Stimulated activated naive CD8-positive, alpha-beta T cell treated with anti-CD3 and anti-CD28 coated beads, Interleukin-15, Interleukin-2, amounts not matched to agents 100 ng/mL and 50 ng/mL, for 24 hours (primary cell): Measurements from ENCODE around the gene ASPDH.

Source experiments
- H3K27ac Mint-ChIP-seq: one replicate; pipeline ENCODE4 v1.8.0; 2021; ENCODE audit warnings: mild to moderate bottlenecking, mixed read lengths
- H3K27me3 Mint-ChIP-seq: one replicate; pipeline ENCODE4 v1.8.0; 2021; ENCODE audit warnings: mixed read lengths
- H3K36me3 Mint-ChIP-seq: one replicate; pipeline ENCODE4 v1.8.0; 2021; ENCODE audit warnings: low read depth, mixed read lengths
- H3K4me1 Mint-ChIP-seq: one replicate; pipeline ENCODE4 v1.8.0; 2021; ENCODE audit warnings: low read depth, mixed read lengths
- H3K4me3 Mint-ChIP-seq: one replicate; pipeline ENCODE4 v1.8.0; 2021; ENCODE audit warnings: mild to moderate bottlenecking, mixed read lengths
- H3K9me3 Mint-ChIP-seq: one replicate; pipeline ENCODE4 v1.8.0; 2021; ENCODE audit warnings: mixed read lengths

ASPDH gene

DNA sequence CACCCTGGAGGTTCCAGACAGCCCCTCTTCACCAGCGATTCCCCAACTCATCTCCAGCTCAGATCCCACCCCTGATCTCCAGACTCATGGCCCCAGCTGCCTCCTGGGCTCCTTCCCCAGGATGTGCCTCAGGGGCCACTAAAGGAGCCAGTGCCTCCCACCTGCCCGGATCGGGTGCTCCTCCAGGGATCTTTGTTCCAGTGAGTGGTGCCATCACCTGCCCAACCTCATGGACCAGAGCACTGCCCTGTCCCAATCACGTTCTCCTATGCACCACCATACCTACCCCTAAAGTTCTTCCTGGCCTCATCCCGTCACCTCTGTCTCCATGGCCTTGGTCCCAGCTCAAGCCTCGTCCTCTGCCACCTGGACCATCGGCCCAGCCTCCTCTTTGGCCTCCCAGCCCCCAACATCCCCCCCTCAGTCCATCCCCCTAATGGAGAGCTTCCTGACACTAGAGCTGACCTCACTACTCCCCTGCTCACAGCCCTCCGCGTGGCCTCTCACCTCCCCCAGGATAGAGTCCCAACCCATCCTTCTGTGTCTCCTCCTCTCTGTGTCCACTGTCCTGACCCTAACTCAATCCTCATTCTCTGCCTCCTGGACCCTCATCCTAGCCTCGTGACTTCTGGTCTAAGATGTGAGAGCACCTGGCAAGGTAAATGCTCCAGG lies 28.3 kb downstream of the ASPDH start:
- no peak overlapping the region for H3K4me3 Mint-ChIP-seq
- no peaks in the 10 kb centered on the region for H3K27me3 Mint-ChIP-seq
- peaks cover 2% of the 10 kb centered on the region for H3K4me1 Mint-ChIP-seq
- no peaks in the 10 kb centered on the region for H3K9me3 Mint-ChIP-seq
- H3K27ac Mint-ChIP-seq, result peak overlapping the region; percentile 40
- H3K36me3 Mint-ChIP-seq, result peaks cover 27% of the 10 kb centered on the region

DNA sequence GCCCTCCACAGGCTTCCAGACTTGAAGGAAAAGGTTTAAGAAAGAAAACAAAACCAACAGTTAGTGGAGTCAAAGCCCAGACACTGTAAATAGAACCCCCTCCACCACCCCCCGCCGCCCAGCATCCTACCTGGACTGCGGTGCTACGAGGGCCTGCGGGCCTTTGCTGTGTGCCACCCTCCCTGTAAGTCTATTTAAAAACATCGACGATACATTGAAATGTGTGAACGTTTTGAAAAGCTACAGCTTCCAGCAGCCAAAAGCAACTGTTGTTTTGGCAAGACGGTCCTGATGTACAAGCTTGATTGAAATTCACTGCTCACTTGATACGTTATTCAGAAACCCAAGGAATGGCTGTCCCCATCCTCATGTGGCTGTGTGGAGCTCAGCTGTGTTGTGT lies 30.8 kb downstream of the ASPDH start:
- Mint-ChIP-seq H3K27ac (peak overlapping the region; percentile 76), H3K36me3 (peaks cover 37% of the 10 kb centered on the region), H3K4me1 (peaks cover 11% of the 10 kb centered on the region)

DNA sequence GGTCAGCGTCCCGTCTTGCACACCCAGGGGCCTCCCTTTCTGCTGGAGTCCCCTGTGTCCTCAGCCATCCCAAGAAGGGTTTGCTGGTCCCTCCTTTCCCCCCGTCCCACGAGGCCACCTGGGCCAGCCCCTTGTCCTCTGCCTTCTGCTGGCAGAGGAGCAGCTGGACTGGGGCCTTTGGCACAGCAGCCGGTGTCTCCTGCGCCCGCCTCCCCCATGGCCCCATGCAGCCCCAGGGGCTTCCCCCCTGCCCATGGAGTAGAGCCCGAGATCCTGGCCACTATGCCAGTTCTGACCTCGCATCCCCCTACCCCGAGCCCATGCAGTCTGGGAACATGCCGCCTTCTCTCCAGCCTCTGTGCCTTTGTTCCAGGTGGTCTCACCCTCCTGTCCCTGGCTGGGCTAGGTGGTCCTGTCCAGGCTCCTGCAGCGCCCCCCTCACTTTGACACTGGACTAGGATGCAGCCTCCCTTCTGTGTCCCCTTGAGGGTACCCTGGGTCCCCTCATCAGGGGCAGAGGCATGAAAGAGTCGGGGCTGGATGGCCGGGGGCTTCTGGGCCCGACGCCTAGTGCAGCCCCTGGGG lies 31.4 kb downstream of the ASPDH start:
- peaks cover 38% of the 10 kb centered on the region for H3K36me3 Mint-ChIP-seq
- H3K27ac Mint-ChIP-seq, result no peak overlapping the region
- no peak overlapping the region for H3K4me3 Mint-ChIP-seq
- H3K27me3 Mint-ChIP-seq, result no peaks in the 10 kb centered on the region
- H3K9me3 Mint-ChIP-seq, result no peaks in the 10 kb centered on the region
- H3K4me1 Mint-ChIP-seq, result peaks cover 16% of the 10 kb centered on the region

More for the DNA sequence above, 30.8 kb downstream of the ASPDH start:
- Mint-ChIP-seq H3K9me3 (no peaks in the 10 kb centered on the region), H3K4me3 (no peak overlapping the region), H3K27me3 (no peaks in the 10 kb centered on the region)

DNA sequence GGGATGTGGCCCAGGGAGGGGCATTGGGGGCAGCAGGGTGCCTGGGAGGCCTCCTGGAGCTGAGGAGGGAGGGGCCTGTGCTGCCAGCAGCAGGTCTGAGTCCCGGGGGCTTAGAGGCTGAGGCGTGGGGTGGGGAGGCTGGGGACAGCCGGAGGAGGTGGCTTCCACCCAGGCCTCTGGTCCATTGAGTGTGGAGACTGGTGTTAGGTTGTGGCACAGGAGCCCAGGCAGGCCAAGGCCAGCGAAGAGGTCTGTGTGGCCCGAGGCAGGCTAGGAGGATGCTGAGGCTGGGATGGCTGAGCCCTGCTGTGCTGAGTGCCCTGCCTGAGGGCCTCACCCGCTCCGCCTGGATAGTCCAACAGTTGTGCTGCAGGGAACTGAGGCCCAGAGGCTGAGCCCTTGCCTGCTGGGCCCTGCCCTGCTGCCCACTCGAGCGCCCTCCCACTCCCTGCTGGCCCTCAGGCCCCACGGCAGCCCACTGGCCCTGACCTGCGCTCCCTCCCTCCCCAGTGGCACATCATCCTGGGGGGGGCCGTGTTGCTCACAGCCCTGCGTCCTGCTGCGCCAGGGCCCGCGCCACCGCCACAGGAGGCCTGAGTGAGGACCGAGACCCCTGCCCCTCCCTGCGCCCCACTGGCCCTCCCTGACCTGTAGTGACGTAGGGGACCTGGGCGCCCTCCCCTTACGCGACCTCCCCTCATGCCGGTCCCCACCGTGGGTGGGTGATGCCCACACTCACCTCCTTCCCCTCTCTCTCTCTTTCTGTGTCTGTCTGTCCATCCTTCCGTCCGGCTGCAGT lies 32.2 kb downstream of the ASPDH start:
- Mint-ChIP-seq H3K9me3 (no peaks in the 10 kb centered on the region), H3K4me3 (no peak overlapping the region), H3K27ac (no peak overlapping the region), H3K4me1 (peaks cover 19% of the 10 kb centered on the region), H3K36me3 (peaks cover 34% of the 10 kb centered on the region), H3K27me3 (no peaks in the 10 kb centered on the region)

DNA sequence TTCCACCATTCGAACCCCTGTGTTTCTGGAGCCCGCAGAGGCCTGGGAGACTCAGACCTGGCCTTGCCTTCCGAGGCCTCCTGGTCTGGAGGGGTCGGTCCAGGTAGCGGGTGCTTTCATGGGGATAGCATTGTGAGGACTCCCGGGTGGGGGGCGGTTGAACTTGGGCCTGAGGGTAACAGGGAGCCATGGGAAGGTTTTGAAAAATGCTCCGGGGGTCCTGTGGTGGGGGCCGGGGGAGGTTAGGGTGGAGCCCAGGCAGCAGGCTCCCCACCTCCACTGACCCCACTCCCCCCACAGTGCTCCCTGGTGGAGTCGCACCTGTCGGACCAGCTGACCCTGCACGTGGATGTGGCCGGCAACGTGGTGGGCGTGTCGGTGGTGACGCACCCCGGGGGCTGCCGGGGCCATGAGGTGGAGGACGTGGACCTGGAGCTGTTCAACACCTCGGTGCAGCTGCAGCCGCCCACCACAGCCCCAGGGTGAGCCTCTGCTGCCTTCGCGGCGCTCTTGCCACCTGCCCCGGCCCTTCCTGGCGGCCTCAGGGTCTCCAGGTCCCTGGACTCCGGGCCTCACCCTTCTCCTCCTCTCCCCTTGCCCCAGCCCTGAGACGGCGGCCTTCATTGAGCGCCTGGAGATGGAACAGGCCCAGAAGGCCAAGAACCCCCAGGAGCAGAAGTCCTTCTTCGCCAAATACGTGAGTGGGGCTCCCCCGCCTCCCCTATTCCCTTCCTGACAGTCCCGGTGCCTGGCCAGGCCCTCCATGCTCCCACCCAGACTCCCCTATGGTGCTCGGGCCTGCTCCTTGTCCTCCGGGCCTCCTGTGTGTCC lies 33.2 kb downstream of the ASPDH start:
- Mint-ChIP-seq H3K27ac (no peak overlapping the region), H3K27me3 (no peaks in the 10 kb centered on the region), H3K4me3 (no peak overlapping the region), H3K9me3 (no peaks in the 10 kb centered on the region), H3K4me1 (peaks cover 20% of the 10 kb centered on the region), H3K36me3 (peaks cover 27% of the 10 kb centered on the region)

DNA sequence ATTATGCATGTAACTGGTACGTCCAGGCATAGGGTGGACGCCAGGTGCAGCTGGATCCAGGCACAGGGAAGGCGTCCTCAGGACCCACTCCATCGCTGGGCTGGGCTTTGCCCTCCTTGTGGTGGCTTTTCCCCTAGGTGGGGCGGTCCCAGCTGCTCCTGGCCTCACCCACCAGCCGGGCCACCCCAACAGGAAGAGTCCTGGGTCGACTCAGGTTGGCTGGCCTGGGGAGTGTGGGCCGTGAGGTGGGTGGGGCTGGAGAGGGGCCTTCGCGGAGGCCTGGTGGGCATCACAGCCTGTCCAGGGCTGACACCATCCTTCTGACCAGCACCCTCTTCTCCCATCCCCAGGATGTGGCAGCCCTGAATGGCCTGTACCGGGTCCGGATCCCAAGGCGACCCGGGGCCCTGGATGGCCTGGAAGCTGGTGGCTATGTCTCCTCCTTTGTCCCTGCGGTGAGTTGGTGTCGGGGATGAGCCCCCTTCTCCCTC lies 33.9 kb downstream of the ASPDH start:
- Mint-ChIP-seq H3K4me3 (no peak overlapping the region), H3K27me3 (no peaks in the 10 kb centered on the region), H3K27ac (no peak overlapping the region), H3K4me1 (peaks cover 20% of the 10 kb centered on the region), H3K36me3 (peaks cover 20% of the 10 kb centered on the region), H3K9me3 (no peaks in the 10 kb centered on the region)

DNA sequence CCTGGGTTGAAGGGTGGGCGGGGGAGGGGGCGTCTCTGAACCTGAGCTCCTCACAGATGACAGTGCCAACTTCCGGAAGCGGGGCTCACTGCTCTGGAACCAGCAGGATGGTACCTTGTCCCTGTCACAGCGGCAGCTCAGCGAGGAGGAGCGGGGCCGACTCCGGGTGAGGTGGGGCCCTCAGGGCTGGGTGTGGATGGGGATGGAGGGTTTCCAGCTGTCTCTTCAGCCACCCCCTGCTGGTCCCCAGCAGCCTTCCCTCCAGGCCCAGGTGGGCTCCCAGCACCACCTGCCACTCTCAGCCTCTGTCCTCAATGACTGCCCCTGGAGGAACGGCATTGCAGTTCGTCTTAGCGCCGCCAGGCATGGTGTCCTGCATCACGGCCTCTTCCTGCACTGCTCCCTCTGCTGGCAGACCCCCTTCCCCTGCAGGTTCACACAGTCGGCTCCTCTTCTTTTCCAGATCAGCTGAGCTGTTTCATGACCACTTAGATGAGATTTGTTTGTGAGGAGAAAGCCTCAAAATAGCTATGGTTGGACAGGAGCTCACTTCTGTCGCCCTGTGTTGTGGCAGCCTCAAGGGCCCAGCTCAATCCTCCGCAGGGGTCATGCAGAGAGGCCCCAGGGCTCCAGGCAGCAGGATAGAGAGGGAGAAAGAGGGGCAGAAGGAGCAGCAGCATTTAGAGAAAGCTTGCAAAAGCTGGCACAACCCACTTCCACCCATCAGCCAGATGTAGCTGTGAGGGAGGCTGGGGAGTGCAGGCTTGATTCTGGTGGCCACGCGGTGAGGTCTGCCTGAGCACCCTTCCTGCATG lies 34.6 kb downstream of the ASPDH start:
- Mint-ChIP-seq H3K27ac (no peak overlapping the region), H3K9me3 (no peaks in the 10 kb centered on the region), H3K4me1 (peaks cover 20% of the 10 kb centered on the region), H3K36me3 (peaks cover 17% of the 10 kb centered on the region), H3K4me3 (peak overlapping the region; percentile 17), H3K27me3 (no peaks in the 10 kb centered on the region)

DNA sequence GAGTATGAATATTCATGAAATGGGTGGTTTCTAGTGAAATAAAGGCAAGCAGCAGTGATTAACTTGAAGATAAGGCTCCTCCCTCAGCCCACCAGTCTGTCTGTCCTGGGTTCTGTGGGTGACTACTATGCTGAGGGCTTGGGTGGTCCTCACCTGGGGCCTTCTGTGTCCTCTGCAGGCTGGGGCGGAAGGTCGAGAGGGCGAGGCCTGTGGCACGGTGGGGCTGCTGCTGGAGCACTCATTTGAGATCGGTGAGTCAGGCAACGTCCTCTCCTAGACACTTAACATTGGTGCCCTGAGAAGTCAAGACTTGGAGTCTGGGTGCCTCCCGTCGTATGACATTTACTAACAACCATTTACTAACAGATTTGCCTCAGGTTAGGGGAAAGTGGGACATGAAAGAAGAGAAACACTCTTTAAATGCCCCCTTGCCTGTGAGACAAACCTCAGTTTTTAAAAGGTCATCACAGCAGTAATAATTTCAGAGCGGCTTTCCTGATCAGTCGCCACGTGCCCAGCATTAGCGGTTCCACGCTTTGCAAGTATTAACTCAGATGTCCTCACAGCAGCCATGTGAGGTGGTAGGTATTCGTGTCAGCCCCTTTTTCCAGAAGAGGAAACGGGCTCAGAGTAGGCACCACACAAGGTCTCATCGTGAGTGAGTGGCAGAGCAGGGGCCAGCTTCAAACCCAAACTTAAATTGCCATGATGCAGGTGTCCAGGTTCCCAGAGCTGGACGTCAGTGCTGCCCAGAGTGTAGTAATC lies 35.8 kb downstream of the ASPDH start:
- Mint-ChIP-seq H3K36me3 (peaks cover 12% of the 10 kb centered on the region), H3K4me1 (peaks cover 20% of the 10 kb centered on the region)

DNA sequence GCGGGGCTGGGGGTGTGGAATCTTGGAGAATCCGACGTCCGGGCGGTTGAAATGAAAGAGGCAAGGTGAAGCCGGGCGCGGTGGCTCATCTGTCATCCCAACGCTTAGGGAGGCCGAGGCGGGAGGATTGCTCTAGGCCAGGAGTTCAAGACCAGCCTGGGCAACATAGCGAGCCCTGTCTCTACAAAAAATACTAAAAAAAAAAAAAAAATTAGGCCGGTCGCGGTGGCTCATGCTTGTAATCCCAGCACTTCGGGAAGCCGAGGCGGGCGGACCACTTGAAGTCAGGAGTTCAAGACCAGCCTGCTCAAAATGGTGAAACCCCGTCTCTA lies 36.8 kb downstream of the ASPDH start:
- Mint-ChIP-seq H3K4me1 (peaks cover 20% of the 10 kb centered on the region), H3K4me3 (peak overlapping the region; percentile 89), H3K27ac (peak overlapping the region; percentile 78)

More for the DNA sequence above, 35.8 kb downstream of the ASPDH start:
- H3K27ac Mint-ChIP-seq, result peak overlapping the region; percentile 10
- no peaks in the 10 kb centered on the region for H3K27me3 Mint-ChIP-seq
- H3K9me3 Mint-ChIP-seq, result no peaks in the 10 kb centered on the region
- peak overlapping the region; percentile 89 for H3K4me3 Mint-ChIP-seq

DNA sequence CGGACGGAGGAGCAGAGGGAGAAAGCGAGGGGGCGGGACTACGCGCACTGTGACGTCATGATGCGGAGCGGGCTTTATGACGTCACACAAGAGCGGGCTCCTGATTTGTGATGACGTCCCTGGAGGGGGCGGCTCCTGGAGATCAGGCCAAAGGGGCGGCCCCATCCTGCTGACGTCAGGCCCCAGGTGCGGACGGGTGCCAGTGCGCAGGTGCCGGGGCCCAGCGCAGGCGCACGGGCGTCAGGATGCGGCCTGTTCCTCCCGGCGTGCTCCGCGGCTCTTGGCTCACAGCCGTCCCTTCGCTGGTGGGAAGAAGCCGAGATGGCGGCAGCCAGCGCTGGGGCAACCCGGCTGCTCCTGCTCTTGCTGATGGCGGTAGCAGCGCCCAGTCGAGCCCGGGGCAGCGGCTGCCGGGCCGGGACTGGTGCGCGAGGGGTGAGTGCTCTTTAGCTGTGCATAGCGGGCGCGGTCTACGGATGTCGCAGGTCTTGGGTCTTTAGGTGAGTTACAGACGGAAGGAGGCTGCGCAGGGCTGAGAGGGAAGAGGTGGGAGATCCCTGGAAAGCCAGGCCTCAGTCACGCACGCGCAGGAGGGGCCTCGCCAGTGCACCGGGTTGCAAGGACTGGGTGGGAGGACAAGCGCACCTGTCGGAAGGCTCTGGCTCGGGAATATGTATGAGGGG lies 37.3 kb downstream of the ASPDH start, which contains the start of the genes EMC10 and GARIN5A:
EMC10 (plus strand) TSS at position 284 of the 683 bp plus-strand sequence; CDS start at position 322, 38 bp downstream.
GARIN5A (minus strand) TSS at position 625 of the 683 bp plus-strand sequence; CDS start at position 165, 460 bp downstream.
- Mint-ChIP-seq H3K4me1 (peaks cover 20% of the 10 kb centered on the region), H3K27ac (peak within 1 kb of the TSS; percentile 78), H3K27me3 (no peaks in the 10 kb centered on the region), H3K9me3 (no peaks in the 10 kb centered on the region), H3K36me3 (peaks cover 11% of the 10 kb centered on the region), H3K4me3 (peak within 1 kb of the TSS; percentile 89)

More for the DNA sequence above, 36.8 kb downstream of the ASPDH start:
- Mint-ChIP-seq H3K27me3 (no peaks in the 10 kb centered on the region), H3K36me3 (peaks cover 11% of the 10 kb centered on the region), H3K9me3 (no peaks in the 10 kb centered on the region)

DNA sequence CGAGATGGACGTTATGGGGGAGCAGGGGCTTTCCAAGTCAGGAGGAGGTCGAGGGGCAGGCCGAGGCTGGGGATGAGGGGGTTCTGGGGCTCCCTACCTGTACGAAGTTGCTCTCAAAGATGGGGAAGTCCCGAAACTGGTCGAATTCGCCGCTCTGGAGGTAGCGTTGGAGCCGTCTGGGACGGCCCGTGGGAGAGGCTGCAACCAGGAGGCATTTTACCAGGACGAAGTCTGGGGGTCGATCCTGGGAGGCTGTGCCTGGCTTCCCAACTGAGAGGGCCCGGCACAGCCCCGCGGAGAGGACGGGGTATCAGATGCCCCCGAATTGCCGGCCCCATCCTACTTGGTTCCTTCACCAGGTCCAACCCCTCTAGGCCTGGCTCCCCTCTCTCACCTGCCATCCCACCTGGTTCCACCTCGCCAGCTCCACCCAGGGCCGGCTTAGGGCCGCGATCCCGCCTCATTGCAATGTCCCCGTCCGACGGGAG lies 37.9 kb downstream of the ASPDH start:
- Mint-ChIP-seq H3K4me1 (peaks cover 20% of the 10 kb centered on the region), H3K36me3 (peaks cover 11% of the 10 kb centered on the region), H3K4me3 (peak overlapping the region; percentile 71), H3K27me3 (no peaks in the 10 kb centered on the region), H3K27ac (peak overlapping the region; percentile 58), H3K9me3 (no peaks in the 10 kb centered on the region)

DNA sequence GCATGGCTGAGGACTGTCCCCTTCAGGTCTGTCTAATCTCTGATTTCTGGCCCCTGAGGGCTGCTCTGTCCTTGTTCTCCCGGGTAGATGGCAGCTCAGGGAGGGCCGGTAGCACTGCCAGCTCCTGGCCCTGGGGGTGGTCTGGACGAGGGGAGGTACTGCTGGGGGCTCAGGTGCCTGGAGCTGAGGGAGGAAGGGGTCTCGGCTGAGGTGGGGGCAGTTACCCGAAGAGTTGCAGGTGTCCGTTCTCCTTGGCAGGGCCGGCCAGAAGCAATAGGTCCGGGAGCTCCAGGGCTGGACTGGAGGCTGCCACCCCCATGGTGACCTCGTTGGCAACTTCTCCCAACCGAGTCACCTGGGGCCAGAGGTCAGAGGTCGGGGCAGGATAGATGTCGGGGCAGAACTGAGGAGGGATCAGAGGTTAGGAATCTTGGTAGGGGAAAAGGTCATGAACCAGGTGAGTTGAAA lies 38.6 kb downstream of the ASPDH start:
- H3K4me1 Mint-ChIP-seq, result peaks cover 20% of the 10 kb centered on the region
- peak overlapping the region; percentile 11 for H3K4me3 Mint-ChIP-seq
- no peaks in the 10 kb centered on the region for H3K9me3 Mint-ChIP-seq
- H3K27ac Mint-ChIP-seq, result no peak overlapping the region
- H3K36me3 Mint-ChIP-seq, result peaks cover 11% of the 10 kb centered on the region
- no peaks in the 10 kb centered on the region for H3K27me3 Mint-ChIP-seq
